Measurements from ENCODE around the gene MMD2. TPM values are rescaled to one million over a fixed set of nuclear protein-coding genes. Genes with fewer than 3 reads are reported as not detected.
A peak's percentile ranks its signal among the peaks of the same experiment; 100 is the strongest.
"Not testable (repeated sequence)": the region's sequence is repeated elsewhere in the genome, so short reads cannot be mapped to it uniquely, and the experiment has no call there.

Gene MMD2
- not detected for polyA plus RNA-seq (2013, experiment 1 of 2)
- not detected for polyA plus RNA-seq (2013, experiment 2 of 2)

DNA sequence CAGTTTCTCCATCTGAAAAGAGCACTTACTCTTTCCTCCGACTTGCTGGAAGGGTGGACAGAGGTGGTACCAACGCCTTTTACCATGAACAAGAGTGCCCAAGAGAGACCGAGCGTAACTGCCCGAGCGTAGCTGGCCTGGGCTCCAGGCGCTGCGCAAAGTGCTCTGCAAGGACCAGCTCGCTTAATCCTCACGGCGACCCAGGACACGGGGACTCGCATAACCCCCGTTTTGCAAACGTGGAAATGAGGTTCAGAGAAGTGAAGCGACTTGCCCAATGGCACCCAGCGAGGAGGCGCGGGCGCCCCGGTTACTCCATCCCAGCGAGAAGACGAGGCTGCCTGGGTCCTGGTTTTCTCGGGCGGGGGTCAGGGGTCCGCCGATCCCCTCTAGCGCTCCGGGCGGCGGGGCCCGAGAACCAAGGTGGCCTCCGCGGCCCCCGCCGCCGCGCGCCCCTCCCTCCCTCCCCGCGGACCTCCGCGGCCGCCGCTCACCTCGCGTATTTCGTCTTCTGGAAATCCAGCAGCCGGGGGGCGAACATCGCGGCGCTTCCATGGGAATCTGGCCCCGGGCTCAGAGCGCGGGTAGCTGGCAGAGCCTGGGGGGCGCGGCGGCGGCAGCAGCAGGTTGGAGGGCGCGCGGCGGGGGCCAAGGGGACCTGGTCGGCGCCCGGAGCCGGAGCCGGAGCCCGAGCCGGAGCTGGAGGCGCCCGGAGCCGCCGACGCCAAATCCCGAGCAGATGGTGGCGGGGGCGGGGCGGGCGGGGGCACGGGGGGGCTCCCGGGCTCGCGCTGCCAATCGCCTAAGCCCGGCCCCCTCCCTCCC lies at the start of gene MMD2:
MMD2 (minus strand) TSS at position 711 of the 825 bp plus-strand sequence; CDS start at position 541, 170 bp downstream.
- Histone ChIP-seq H3K4me3 (ENCODE audit: low read length) (peak within 1 kb of the TSS; percentile 55), H3K9me3 (ENCODE audit: insufficient read depth, low read depth, low read length) (no peaks in the 10 kb centered on the region), H3K36me3 (ENCODE audit: insufficient read depth, low read length) (no peaks in the 10 kb centered on the region), H3K4me1 (ENCODE audit: insufficient read depth, low read length) (no peaks in the 10 kb centered on the region), H3K9ac (ENCODE audit: low read depth, low read length) (no peak within 1 kb of the TSS), H3K27me3 (ENCODE audit: insufficient read depth, low read length) (peaks cover 34% of the 10 kb centered on the region), H3K27ac (ENCODE audit: low read depth, low read length) (no peak within 1 kb of the TSS)
- WGBS = 2% methylated on average over 77 of the region's 87 CpGs

DNA sequence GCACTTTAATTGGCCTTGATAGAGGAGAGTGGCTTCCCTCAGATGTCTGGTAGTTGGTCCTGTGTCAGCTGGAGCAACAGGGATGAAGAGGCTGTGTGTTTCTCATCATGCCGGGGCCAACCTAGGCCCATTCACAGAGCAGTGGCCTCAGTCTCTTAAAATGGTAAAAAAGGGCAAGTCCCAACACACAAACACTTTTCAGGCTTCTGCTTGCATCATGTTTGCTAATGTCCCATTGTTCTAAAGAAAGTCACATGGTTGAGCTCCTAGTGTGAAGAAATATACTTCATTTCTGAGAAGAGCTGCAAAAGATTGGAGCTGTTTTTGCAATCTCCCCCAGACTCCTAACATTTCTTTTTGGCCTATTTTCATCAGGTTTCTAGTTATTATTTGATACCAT lies 46.1 kb upstream of the MMD2 start:
- WGBS = 84% methylated on average over 1 of the region's 1 CpG
- Histone ChIP-seq H3K9me3 (ENCODE audit: insufficient read depth, low read depth, low read length) (0 out of 2 replicates have a peak, but pooled peaks cover under 1% of the 10 kb centered on the region), H3K36me3 (ENCODE audit: insufficient read depth, low read length) (no peaks in the 10 kb centered on the region), H3K27me3 (ENCODE audit: insufficient read depth, low read length) (no peaks in the 10 kb centered on the region), H3K27ac (ENCODE audit: low read depth, low read length) (no peak overlapping the region), H3K4me1 (ENCODE audit: insufficient read depth, low read length) (no peaks in the 10 kb centered on the region), H3K9ac (ENCODE audit: low read depth, low read length) (no peak overlapping the region), H3K4me3 (ENCODE audit: low read length) (no peak overlapping the region)

- 95% methylated on average over 5 of the region's 5 CpGs for WGBS
- H3K9ac ChIP-seq (ENCODE audit: low read depth, low read length) = no peak overlapping the region
- no peak overlapping the region for H3K27ac ChIP-seq (ENCODE audit: low read depth, low read length)
- no peaks in the 10 kb centered on the region for H3K4me1 ChIP-seq (ENCODE audit: insufficient read depth, low read length)
- no peak overlapping the region for H3K4me3 ChIP-seq (ENCODE audit: low read length)
- H3K27me3 ChIP-seq (ENCODE audit: insufficient read depth, low read length) = no peaks in the 10 kb centered on the region
- peaks cover 13% of the 10 kb centered on the region for H3K36me3 ChIP-seq (ENCODE audit: insufficient read depth, low read length)
- no peaks in the 10 kb centered on the region for H3K9me3 ChIP-seq (ENCODE audit: insufficient read depth, low read depth, low read length)
These were observed 42.9 kb upstream of the MMD2 start for GRCh38 chr7:5001911-5002310.

GRCh38 chr7:5001003-5001402 lies 42.0 kb upstream of the MMD2 start:
- H3K9ac ChIP-seq (ENCODE audit: low read depth, low read length) = no peak overlapping the region
- 97% methylated on average over 3 of the region's 4 CpGs for WGBS
- H3K36me3 ChIP-seq (ENCODE audit: insufficient read depth, low read length) = peaks cover 22% of the 10 kb centered on the region
- H3K27me3 ChIP-seq (ENCODE audit: insufficient read depth, low read length) = no peaks in the 10 kb centered on the region
- H3K27ac ChIP-seq (ENCODE audit: low read depth, low read length) = no peak overlapping the region
- no peaks in the 10 kb centered on the region for H3K4me1 ChIP-seq (ENCODE audit: insufficient read depth, low read length)
- no peak overlapping the region for H3K4me3 ChIP-seq (ENCODE audit: low read length)
- no peaks in the 10 kb centered on the region for H3K9me3 ChIP-seq (ENCODE audit: insufficient read depth, low read depth, low read length)

- no peak overlapping the region for H3K9ac ChIP-seq (ENCODE audit: low read depth, low read length)
- H3K27ac ChIP-seq (ENCODE audit: low read depth, low read length) = no peak overlapping the region
- no peaks in the 10 kb centered on the region for H3K27me3 ChIP-seq (ENCODE audit: insufficient read depth, low read length)
- 93% methylated on average over 5 of the region's 5 CpGs for WGBS
- H3K4me1 ChIP-seq (ENCODE audit: insufficient read depth, low read length) = no peaks in the 10 kb centered on the region
- no peak overlapping the region for H3K4me3 ChIP-seq (ENCODE audit: low read length)
- H3K9me3 ChIP-seq (ENCODE audit: insufficient read depth, low read depth, low read length) = no peaks in the 10 kb centered on the region
- peaks cover 35% of the 10 kb centered on the region for H3K36me3 ChIP-seq (ENCODE audit: insufficient read depth, low read length)
These were observed 40.5 kb upstream of the MMD2 start for GRCh38 chr7:4999369-4999950.

- H3K9me3 ChIP-seq (ENCODE audit: insufficient read depth, low read depth, low read length) = no peaks in the 10 kb centered on the region
- WGBS = 90% methylated on average over 7 of the region's 7 CpGs
- no peak overlapping the region for H3K9ac ChIP-seq (ENCODE audit: low read depth, low read length)
These were observed 39.9 kb upstream of the MMD2 start for GRCh38 chr7:4998910-4999309.

DNA sequence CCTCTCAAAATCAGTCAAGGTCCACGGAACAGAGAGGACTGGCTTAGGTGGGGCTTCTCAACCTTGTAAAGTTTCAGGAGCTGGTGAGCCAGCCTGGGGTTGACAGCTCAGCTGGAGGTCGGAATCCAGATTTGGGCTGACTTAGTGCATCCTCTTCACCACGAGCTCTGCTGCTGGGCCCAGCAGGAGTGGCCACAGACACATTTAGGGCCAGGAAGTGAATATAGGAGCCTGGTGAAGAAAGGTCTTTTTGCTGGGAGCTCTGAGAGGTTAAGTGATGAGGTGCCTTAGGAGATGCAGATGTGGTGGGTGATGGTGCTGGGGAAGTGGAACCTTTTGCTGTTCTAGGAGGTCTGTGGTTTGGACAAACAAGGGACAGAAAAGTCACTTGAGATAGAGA lies 39.3 kb upstream of the MMD2 start:
- no peak overlapping the region for H3K4me3 ChIP-seq (ENCODE audit: low read length)
- H3K9me3 ChIP-seq (ENCODE audit: insufficient read depth, low read depth, low read length) = no peaks in the 10 kb centered on the region
- no peaks in the 10 kb centered on the region for H3K27me3 ChIP-seq (ENCODE audit: insufficient read depth, low read length)
- H3K27ac ChIP-seq (ENCODE audit: low read depth, low read length) = no peak overlapping the region
- no peaks in the 10 kb centered on the region for H3K4me1 ChIP-seq (ENCODE audit: insufficient read depth, low read length)
- peaks cover 47% of the 10 kb centered on the region for H3K36me3 ChIP-seq (ENCODE audit: insufficient read depth, low read length)
- WGBS = 91% methylated on average over 3 of the region's 3 CpGs
- no peak overlapping the region for H3K9ac ChIP-seq (ENCODE audit: low read depth, low read length)

More at GRCh38 chr7:4998910-4999309, 39.9 kb upstream of the MMD2 start:
- Histone ChIP-seq H3K27me3 (ENCODE audit: insufficient read depth, low read length) (no peaks in the 10 kb centered on the region), H3K4me3 (ENCODE audit: low read length) (no peak overlapping the region), H3K27ac (ENCODE audit: low read depth, low read length) (no peak overlapping the region), H3K36me3 (ENCODE audit: insufficient read depth, low read length) (peaks cover 40% of the 10 kb centered on the region), H3K4me1 (ENCODE audit: insufficient read depth, low read length) (no peaks in the 10 kb centered on the region)

DNA sequence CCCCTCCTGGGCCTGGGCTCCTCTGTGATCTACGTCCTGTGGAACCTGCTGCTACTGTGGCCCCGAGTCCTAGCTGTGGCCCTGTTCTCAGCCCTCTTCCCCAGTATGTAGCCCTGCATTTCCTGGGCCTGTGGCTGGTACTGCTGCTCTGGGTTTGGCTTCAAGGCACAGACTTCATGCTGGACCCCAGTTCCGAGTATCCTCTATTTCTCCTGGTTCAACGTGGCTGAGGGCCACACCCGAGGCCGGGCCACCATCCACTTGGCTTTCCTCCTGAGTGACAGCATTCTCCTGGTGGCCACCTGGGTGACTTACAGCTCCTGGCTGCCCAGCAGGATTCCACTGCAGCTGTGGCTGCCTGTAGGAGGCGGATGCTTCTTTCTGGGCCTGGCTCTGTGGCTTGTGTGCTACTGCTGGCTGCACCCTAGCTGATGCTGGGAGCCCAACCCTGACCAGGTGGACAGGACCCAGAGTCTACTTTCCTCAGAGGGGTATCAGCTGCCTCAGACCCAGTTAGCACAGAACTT lies 37.8 kb upstream of the MMD2 start:
- Histone ChIP-seq H3K9me3 (ENCODE audit: insufficient read depth, low read depth, low read length) (no peaks in the 10 kb centered on the region), H3K4me1 (ENCODE audit: insufficient read depth, low read length) (no peaks in the 10 kb centered on the region), H3K4me3 (ENCODE audit: low read length) (no peak overlapping the region), H3K9ac (ENCODE audit: low read depth, low read length) (no peak overlapping the region), H3K27me3 (ENCODE audit: insufficient read depth, low read length) (no peaks in the 10 kb centered on the region), H3K36me3 (ENCODE audit: insufficient read depth, low read length) (peaks cover 52% of the 10 kb centered on the region), H3K27ac (ENCODE audit: low read depth, low read length) (no peak overlapping the region)
- WGBS = 93% methylated on average over 7 of the region's 7 CpGs

DNA sequence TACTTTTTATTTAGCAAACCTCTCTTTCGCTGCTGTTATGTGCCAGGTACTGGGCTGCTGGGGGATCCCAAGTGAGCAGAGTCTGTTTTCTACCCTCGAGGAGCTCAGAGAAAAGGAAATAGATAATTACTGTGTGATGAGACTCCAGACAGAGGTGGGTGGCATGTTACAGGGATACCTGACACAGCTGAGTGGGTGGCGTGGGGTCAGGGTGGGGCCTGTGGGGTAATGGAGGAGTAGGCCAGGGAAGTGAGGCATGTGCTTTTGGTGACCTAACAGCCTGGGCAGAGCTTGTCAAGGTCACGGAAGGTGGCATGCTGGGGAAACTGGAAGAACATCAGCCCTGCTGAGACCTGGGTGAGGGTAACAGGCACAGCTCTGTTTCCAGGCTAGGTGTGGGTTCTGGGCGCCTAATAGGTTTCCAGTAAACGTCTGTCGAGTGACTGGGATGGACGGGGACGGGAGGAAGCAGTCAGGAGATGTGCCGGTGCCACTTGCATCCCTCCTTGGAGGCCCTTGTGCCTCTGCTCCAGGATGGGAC lies 36.5 kb upstream of the MMD2 start:
- H3K4me3 ChIP-seq (ENCODE audit: low read length) = no peak overlapping the region
- no peak overlapping the region for H3K9ac ChIP-seq (ENCODE audit: low read depth, low read length)
- H3K4me1 ChIP-seq (ENCODE audit: insufficient read depth, low read length) = no peaks in the 10 kb centered on the region
- no peak overlapping the region for H3K27ac ChIP-seq (ENCODE audit: low read depth, low read length)
- H3K9me3 ChIP-seq (ENCODE audit: insufficient read depth, low read depth, low read length) = no peaks in the 10 kb centered on the region
- H3K27me3 ChIP-seq (ENCODE audit: insufficient read depth, low read length) = no peaks in the 10 kb centered on the region
- H3K36me3 ChIP-seq (ENCODE audit: insufficient read depth, low read length) = peaks cover 60% of the 10 kb centered on the region
- 92% methylated on average over 10 of the region's 10 CpGs for WGBS

DNA sequence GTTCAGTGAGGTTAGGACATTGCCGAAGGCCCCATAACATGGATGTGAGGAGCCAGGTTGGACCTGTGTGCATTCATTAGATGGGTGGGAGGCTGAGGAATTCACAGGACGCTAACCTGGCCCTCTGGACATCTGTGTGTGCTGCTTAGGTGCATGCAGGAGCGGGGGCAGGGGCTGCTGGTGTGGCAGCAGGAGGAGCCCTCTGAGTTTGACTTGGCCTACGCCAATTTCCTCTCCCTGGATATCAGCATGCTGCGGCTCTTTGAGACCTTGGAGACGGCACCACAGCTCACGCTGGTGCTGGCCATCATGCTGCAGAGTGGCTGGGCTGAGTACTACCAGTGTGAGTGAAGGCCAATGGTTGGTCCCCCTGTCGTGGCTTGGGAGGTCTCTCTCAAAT lies 34.5 kb upstream of the MMD2 start:
- Histone ChIP-seq H3K27me3 (ENCODE audit: insufficient read depth, low read length) (no peaks in the 10 kb centered on the region), H3K27ac (ENCODE audit: low read depth, low read length) (no peak overlapping the region), H3K36me3 (ENCODE audit: insufficient read depth, low read length) (peaks cover 78% of the 10 kb centered on the region), H3K9ac (ENCODE audit: low read depth, low read length) (no peak overlapping the region), H3K9me3 (ENCODE audit: insufficient read depth, low read depth, low read length) (no peaks in the 10 kb centered on the region), H3K4me1 (ENCODE audit: insufficient read depth, low read length) (no peaks in the 10 kb centered on the region), H3K4me3 (ENCODE audit: low read length) (no peak overlapping the region)
- 96% methylated on average over 8 of the region's 8 CpGs for WGBS

GRCh38 chr7:4982741-4983140 lies 23.8 kb upstream of the MMD2 start:
- not testable (repeated sequence) for H3K4me1 ChIP-seq (ENCODE audit: insufficient read depth, low read length); H3K27ac ChIP-seq (ENCODE audit: low read depth, low read length); H3K9ac ChIP-seq (ENCODE audit: low read depth, low read length); H3K4me3 ChIP-seq (ENCODE audit: low read length); H3K27me3 ChIP-seq (ENCODE audit: insufficient read depth, low read length); H3K9me3 ChIP-seq (ENCODE audit: insufficient read depth, low read depth, low read length)
- H3K36me3 ChIP-seq (ENCODE audit: insufficient read depth, low read length) = peaks cover 67% of the 10 kb centered on the region
- no CpG with 5 or more reads among the region's 2 CpGs for WGBS

Measured in HUES64 (cell line).